T-helper 1 cell treated with Interleukin-12 subunit alpha and Interleukin-12 subunit beta and Interleukin-4 antibody, amounts not matched to agents 30 μg/mL and 1 μg/mL, for 36 hours (primary cell): Measurements from ENCODE around the gene DRAXIN.

ENCODE experiments used
- H3K27ac Mint-ChIP-seq: one replicate; pipeline ENCODE4 v1.8.0; 2021; ENCODE audit warnings: mild to moderate bottlenecking, mixed read lengths
- H3K27me3 Mint-ChIP-seq: one replicate; pipeline ENCODE4 v1.8.0; 2021; ENCODE audit warnings: low read depth, mixed read lengths
- H3K36me3 Mint-ChIP-seq: one replicate; pipeline ENCODE4 v1.8.0; 2021; ENCODE audit warnings: low read depth, mixed read lengths
- H3K4me1 Mint-ChIP-seq: one replicate; pipeline ENCODE4 v1.8.0; 2021; ENCODE audit warnings: low read depth, mixed read lengths
- H3K4me3 Mint-ChIP-seq: one replicate; pipeline ENCODE4 v1.8.0; 2021; ENCODE audit warnings: mild to moderate bottlenecking, moderate library complexity, mixed read lengths
- H3K9me3 Mint-ChIP-seq: one replicate; pipeline ENCODE4 v1.8.0; 2021; ENCODE audit warnings: mixed read lengths

The DRAXIN gene

GRCh38 chr1:11740258-11741192 lies 49.0 kb downstream of the DRAXIN start:
- Mint-ChIP-seq H3K27me3 (no peaks in the 10 kb centered on the region), H3K4me1 (peaks cover 57% of the 10 kb centered on the region), H3K27ac (peak overlapping the region; percentile 53), H3K4me3 (peak overlapping the region; percentile 63), H3K36me3 (peaks cover 8% of the 10 kb centered on the region), H3K9me3 (no peaks in the 10 kb centered on the region)

GRCh38 chr1:11741482-11741881 lies 50.0 kb downstream of the DRAXIN start:
- Mint-ChIP-seq H3K4me1 (peaks cover 62% of the 10 kb centered on the region), H3K27ac (no peak overlapping the region), H3K27me3 (no peaks in the 10 kb centered on the region), H3K36me3 (peaks cover 14% of the 10 kb centered on the region), H3K4me3 (peak overlapping the region; percentile 63), H3K9me3 (no peaks in the 10 kb centered on the region)

DNA sequence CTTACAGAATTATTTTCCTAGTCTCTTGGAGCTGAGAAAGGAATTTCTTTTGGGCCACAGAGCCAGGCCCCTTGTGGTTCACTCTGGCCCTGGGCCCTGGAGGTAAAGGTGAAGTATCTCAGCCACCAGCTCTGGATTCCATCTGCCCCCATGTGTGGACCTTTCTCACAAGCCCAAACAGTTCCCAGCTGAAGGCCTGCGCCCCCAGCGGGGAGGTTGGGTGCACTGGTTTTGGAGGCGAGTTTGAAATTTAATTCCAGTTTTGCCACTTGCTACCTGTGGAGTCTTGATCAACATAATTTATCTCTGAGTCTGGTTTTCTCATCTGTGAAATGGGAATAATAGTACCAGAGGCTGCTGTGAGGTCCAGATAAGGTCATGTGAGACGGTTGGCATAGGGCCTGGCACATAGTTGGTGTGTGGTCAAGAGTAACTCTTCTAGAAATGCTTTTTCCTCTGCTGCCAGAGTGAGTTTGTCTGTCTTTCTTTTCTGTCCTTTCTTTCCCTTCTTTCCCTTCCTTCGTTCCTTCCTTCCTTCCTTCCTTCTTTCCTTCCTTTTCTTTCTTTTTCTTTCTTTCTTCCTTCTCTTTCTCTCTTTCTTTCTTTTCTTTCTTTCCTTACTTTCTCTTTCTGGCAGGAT lies 50.5 kb downstream of the DRAXIN start:
- Mint-ChIP-seq H3K4me3 (peak overlapping the region; percentile 65), H3K27ac (peak overlapping the region; percentile 62), H3K9me3 (no peaks in the 10 kb centered on the region)

GRCh38 chr1:11744287-11744686 lies 52.8 kb downstream of the DRAXIN start:
- no peak overlapping the region for H3K4me3 Mint-ChIP-seq
- peaks cover 20% of the 10 kb centered on the region for H3K36me3 Mint-ChIP-seq
- H3K27me3 Mint-ChIP-seq = no peaks in the 10 kb centered on the region
- H3K9me3 Mint-ChIP-seq = no peaks in the 10 kb centered on the region
- H3K27ac Mint-ChIP-seq = no peak overlapping the region
- H3K4me1 Mint-ChIP-seq = peaks cover 45% of the 10 kb centered on the region

More for the DNA sequence above, 50.5 kb downstream of the DRAXIN start:
- H3K4me1 Mint-ChIP-seq = peaks cover 58% of the 10 kb centered on the region
- peaks cover 17% of the 10 kb centered on the region for H3K36me3 Mint-ChIP-seq
- no peaks in the 10 kb centered on the region for H3K27me3 Mint-ChIP-seq

- Mint-ChIP-seq H3K4me3 (no peak overlapping the region), H3K27ac (no peak overlapping the region), H3K4me1 (peaks cover 31% of the 10 kb centered on the region)
These were observed 54.6 kb downstream of the DRAXIN start for GRCh38 chr1:11746092-11746491.

GRCh38 chr1:11746795-11747487 lies 55.4 kb downstream of the DRAXIN start:
- Mint-ChIP-seq H3K27me3 (no peaks in the 10 kb centered on the region), H3K4me3 (no peak overlapping the region), H3K9me3 (no peaks in the 10 kb centered on the region), H3K36me3 (peaks cover 20% of the 10 kb centered on the region), H3K4me1 (peaks cover 23% of the 10 kb centered on the region), H3K27ac (no peak overlapping the region)

More at GRCh38 chr1:11746092-11746491, 54.6 kb downstream of the DRAXIN start:
- H3K27me3 Mint-ChIP-seq = no peaks in the 10 kb centered on the region
- H3K36me3 Mint-ChIP-seq = peaks cover 20% of the 10 kb centered on the region
- no peaks in the 10 kb centered on the region for H3K9me3 Mint-ChIP-seq

DNA sequence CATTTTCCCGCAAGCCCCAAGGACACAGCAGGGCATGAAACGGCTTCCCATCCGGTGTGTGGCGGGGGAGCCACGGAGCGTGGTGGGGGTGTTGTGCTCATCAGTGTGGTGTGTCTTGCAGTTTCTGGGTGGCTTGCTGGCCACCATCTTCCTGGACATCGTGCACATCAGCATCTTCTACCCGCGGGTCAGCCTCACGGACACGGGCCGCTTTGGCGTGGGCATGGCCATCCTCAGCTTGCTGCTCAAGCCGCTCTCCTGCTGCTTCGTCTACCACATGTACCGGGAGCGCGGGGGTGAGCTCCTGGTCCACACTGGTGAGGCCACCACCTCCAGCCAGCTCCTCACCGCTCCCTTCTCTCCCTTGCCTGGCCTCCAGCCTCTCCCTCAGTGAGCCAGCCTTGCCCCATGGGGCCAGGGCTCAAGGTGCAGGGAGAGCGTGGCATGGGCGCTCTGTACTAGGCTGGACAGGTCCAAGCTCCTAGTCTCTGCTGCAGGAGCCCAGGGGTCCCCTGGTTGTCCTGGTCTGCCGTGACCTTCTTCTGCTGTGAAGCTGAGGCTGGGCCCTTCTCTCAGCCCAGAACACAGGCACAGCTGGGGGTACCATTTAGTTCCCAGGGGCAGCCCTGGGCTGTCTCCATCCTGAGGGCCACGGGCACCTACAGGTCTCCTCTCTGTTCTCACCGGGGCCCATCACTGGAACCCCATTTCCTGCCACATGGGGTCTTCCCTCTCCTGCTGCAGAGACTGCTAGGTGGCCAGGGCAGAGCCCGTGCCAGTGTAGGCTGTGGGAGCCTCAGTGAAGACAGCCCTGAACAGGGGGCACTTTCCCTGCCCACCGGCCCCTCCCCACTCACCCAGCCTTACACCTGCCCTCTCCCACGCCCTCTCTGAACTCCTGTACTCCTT lies 57.0 kb downstream of the DRAXIN start:
- H3K9me3 Mint-ChIP-seq = no peaks in the 10 kb centered on the region
- no peaks in the 10 kb centered on the region for H3K27me3 Mint-ChIP-seq
- peak overlapping the region; percentile 3 for H3K4me3 Mint-ChIP-seq
- peaks cover 17% of the 10 kb centered on the region for H3K36me3 Mint-ChIP-seq
- peak overlapping the region; percentile 76 for H3K27ac Mint-ChIP-seq
- peaks cover 13% of the 10 kb centered on the region for H3K4me1 Mint-ChIP-seq

GRCh38 chr1:11749203-11749689 lies 57.7 kb downstream of the DRAXIN start:
- Mint-ChIP-seq H3K27ac (peak overlapping the region; percentile 76), H3K9me3 (no peaks in the 10 kb centered on the region), H3K27me3 (no peaks in the 10 kb centered on the region)

DNA sequence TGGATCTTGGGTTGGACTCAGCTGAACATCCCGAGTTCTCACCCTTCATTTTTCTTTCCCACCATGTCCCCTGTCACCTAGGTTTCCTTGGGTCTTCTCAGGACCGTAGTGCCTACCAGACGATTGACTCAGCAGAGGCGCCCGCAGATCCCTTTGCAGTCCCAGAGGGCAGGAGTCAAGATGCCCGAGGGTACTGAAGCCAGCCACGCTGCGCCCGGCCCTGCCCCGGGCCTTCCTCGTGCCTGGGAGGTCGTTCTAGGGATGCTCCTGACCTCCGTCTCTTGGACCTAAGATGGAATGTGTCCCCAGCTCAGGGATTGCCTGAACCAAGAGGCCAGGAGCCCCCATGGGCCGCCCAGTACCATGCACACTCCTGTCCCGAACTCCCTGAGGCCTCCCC lies 58.5 kb downstream of the DRAXIN start:
- Mint-ChIP-seq H3K36me3 (peaks cover 17% of the 10 kb centered on the region), H3K27me3 (no peaks in the 10 kb centered on the region), H3K27ac (no peak overlapping the region), H3K4me3 (no peak overlapping the region), H3K9me3 (no peaks in the 10 kb centered on the region), H3K4me1 (peaks cover 11% of the 10 kb centered on the region)

More at GRCh38 chr1:11749203-11749689, 57.7 kb downstream of the DRAXIN start:
- Mint-ChIP-seq H3K4me3 (peak overlapping the region; percentile 3), H3K4me1 (peaks cover 13% of the 10 kb centered on the region), H3K36me3 (peaks cover 17% of the 10 kb centered on the region)

- Mint-ChIP-seq H3K27ac (no peak overlapping the region), H3K4me1 (peaks cover 6% of the 10 kb centered on the region), H3K9me3 (no peaks in the 10 kb centered on the region), H3K4me3 (no peak overlapping the region), H3K27me3 (peaks cover 4% of the 10 kb centered on the region), H3K36me3 (peaks cover 12% of the 10 kb centered on the region)
These were observed 59.6 kb downstream of the DRAXIN start for GRCh38 chr1:11751087-11751486.

DNA sequence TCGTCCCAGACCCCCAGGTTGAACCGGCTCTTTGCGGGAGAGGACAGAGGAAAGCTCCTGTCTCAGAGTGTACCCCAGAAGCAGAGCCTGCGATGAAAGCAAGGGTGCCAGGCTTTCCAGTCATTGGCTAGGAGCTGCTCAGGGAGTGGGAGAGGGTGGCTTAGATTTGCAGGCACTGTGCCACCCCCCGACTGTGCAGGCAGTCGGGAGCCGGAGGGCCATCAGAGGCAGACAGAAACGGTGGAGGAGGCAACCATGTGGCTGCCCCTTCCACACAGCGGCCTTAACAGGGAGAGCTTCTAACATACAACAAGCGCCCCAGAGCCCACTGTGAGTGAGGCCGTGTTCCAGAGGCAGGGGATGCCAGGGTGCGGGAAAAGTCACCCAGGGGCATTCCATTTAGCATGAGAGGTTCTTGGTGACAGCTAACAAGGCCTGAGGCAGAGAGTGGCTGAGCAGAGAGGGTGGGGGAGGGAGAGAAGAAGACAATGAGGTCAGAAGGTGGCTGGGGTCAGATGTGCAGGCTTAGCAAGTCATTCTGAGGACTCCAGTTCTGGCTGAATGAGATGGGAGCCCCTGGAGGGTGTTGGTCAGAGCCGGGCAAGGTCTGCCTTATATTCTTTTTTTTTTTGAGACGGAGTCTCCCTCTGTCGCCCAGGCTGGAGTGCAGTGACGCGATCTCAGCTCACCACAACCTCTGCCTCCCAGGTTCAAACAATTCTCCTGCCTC lies 61.0 kb downstream of the DRAXIN start:
- H3K36me3 Mint-ChIP-seq = peaks cover 8% of the 10 kb centered on the region
- no peaks in the 10 kb centered on the region for H3K9me3 Mint-ChIP-seq
- H3K4me3 Mint-ChIP-seq = no peak overlapping the region
- H3K27me3 Mint-ChIP-seq = peaks cover 12% of the 10 kb centered on the region
- H3K27ac Mint-ChIP-seq = no peak overlapping the region
- peaks cover 6% of the 10 kb centered on the region for H3K4me1 Mint-ChIP-seq

DNA sequence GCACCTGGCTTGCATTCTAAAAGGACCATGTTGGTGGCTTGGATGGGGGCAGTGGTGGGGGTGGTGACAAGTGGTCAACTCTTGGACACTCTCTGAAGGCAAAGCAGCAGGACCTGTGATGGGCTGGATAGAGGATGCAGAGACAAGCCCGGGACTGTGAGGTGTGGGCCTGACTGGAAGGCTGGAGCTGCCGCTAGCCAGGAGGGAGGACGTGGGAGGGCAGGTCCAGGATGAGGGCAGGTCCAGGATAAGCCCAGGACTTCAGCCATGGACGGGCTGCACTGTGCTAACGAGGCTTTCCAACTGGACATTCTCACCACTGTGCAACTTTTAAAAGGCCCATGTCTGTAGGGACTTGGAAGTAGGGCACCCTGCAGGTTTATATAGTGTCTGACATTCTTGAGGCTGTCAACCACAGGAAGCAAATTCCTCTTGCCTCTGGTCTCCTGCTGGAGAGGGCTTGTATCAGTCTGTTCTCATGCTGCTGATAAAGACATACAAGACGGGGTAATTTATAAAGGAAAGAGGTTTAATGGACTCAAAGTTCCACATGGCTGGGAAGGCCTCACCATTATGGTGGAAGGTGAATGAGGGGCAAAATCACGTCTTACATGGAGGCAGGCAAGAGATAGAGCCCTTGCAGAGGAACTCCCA lies 62.2 kb downstream of the DRAXIN start:
- H3K4me3 Mint-ChIP-seq = no peak overlapping the region
- H3K36me3 Mint-ChIP-seq = peaks cover 6% of the 10 kb centered on the region
- peaks cover 6% of the 10 kb centered on the region for H3K4me1 Mint-ChIP-seq
- peaks cover 16% of the 10 kb centered on the region for H3K27me3 Mint-ChIP-seq
- H3K27ac Mint-ChIP-seq = no peak overlapping the region
- no peaks in the 10 kb centered on the region for H3K9me3 Mint-ChIP-seq

GRCh38 chr1:11757047-11757446 lies 65.5 kb downstream of the DRAXIN start:
- Mint-ChIP-seq H3K27ac (no peak overlapping the region), H3K9me3 (no peaks in the 10 kb centered on the region), H3K36me3 (no peaks in the 10 kb centered on the region), H3K4me3 (no peak overlapping the region), H3K27me3 (peaks cover 41% of the 10 kb centered on the region), H3K4me1 (peaks cover 1% of the 10 kb centered on the region)
